GM21786 (cell line): ENCODE measurements around the gene ALLC.
"Not testable (repeated sequence)": the region's sequence is repeated elsewhere in the genome, so short reads cannot be mapped to it uniquely, and the experiment has no call there.

ENCODE experiments used
- ATAC-seq: cut with Tn5 transposase; IDR thresholded peaks from one replicate; pipeline ENCODE4 v1.9.1; 2021; ENCODE audit not compliant: unreplicated experiment

ALLC gene

GRCh38 chr2:3626118-3626811 is 31.7 kb upstream of the ALLC start:
- ATAC-seq = no peak

DNA sequence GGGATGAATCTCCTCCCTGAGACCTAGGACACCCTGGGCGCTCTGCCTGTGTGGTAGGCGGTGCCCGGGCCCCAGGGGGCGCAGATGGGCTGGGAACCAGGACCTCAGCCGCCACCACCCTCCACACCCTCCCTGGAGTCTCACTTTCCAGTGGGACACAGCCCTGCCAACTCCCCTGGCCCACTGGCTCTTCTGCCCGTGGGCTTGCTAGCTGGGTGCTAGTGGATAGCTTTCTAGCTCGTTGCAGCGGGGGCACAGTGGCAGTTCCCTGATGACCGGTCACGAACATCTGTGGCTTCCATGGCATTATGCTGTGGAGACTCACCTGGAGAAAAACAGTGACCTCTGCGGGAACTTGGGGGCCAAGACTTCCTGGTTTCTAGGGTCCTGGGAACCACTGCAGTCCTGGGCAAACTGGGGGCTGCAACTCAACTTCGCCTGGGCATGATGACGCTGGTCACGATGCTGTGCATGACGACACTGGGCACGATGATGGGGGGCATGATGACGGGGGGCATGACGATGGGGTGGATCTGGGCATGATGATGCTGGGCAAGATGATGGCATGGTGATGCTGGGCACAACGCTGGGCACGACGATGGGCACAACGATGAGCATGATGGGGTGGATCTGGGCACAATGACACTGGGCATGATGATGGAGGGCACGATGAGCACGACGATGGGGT is 31.0 kb upstream of the ALLC start:
- no peak for ATAC-seq

DNA sequence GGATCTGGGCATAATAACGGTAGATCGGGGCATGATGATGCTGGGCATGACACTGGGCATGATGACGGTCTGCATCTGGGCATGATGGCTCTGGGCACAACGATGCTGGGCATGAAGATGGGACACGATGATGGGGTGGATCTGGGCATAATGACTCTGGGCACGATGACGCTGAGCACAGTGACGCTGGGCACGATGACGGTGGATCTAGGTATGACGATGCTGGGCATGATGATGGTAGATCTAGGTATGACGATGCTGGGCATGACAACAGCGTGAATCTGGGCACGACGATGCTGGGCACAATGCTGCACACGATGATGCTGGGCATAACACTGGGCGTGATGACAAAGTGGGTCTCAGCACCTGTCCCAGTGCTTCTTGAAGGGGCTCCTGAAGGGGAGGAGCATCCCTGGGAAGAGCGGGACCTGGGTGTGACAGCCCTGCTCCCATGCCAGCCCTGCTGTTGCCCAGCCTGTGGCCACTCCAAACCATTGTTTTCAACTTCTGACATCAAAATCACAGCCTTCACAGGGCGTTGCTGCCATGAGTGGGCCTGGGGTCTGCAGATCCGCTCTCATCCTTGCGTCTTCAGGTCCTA is 30.4 kb upstream of the ALLC start:
- no peak for ATAC-seq

DNA sequence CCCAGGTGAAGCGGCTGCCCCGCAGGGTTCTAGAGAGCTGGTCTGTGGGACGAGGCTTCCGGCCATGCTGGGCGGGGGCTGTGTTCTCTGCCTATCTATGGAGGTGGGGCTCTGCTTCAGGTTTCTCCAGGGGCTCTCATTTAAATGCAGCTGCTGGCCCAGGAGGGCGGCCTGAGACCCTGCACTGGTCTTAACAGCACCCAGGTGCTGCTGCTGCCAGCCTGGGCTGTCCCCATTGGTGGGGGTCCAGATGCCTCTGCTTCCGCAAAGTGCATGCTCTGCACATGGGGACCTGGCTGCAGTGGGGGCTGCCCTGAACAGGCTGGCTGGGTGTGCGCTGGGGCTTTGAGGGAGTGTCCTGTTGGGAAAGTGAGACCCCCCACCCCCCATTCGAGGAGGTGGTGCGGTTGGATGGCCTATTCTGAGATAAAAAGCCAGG is 29.7 kb upstream of the ALLC start:
- no peak for ATAC-seq

- no peak for ATAC-seq
Observed at GRCh38 chr2:3628800-3629199, 29.2 kb upstream of the ALLC start.

DNA sequence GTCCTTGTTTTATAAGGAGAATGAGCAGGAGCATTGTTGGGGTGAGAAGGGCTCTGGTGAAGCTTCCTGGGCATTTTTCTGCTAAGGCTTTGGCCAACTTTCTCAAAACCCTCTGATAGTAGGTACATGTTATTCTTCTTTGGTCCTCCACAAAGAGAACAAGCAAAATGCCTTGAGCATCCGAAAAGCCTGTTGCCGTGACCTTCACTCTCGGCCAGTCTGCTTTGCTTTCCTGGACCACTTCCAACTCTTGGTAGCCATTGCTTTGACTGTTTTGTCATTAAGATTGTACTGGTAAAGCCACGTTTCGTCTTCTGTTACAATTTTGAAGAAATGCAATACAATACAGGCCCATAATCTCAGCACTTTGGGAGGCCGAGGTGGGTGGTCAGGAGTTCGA is 27.4 kb upstream of the ALLC start:
- no peak for ATAC-seq

GRCh38 chr2:3631161-3631850 is 26.7 kb upstream of the ALLC start:
- ATAC-seq = no peak

DNA sequence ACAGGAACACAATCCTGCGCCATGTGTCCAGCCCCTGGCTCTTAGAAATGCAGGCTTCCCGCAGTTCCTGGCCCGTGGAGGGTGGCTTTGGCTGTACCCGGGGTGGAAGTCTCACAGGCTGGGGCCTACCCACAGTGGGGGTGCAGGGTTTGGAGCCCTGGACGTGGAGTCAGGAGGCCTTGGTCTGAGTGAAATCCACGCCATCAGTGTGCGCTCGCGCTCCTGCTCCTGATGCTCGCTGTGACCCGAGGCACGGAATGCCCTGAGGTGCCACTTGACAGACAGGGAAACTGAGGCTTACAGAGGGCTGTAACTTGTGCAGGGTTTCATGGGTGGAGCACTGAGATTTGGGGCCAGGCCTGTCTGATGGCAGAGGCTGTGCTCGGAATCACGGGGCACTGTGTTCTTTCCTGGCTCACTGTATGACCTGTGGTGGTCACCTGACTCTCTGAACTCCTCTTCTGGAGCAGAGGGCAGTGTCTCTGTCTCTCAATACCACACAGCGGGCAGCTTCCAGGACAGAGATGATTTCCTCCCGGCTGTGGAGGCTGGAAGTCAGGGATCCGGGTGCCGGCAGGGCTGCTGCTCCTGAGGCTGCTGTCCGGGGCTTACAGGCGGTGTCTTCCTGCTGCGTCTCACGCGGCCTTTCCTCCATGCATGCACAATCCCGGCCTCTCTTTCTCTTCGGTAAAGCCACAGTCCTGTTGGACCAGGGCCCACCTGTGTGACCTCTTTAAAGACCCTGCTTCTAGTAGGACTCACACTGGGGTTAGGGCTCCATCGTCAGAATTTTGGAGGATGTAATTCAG is 25.9 kb upstream of the ALLC start:
- no peak for ATAC-seq

GRCh38 chr2:3633089-3633981 is 24.7 kb upstream of the ALLC start:
- ATAC-seq = no peak

GRCh38 chr2:3633982-3634595 is 23.9 kb upstream of the ALLC start:
- no peak for ATAC-seq

DNA sequence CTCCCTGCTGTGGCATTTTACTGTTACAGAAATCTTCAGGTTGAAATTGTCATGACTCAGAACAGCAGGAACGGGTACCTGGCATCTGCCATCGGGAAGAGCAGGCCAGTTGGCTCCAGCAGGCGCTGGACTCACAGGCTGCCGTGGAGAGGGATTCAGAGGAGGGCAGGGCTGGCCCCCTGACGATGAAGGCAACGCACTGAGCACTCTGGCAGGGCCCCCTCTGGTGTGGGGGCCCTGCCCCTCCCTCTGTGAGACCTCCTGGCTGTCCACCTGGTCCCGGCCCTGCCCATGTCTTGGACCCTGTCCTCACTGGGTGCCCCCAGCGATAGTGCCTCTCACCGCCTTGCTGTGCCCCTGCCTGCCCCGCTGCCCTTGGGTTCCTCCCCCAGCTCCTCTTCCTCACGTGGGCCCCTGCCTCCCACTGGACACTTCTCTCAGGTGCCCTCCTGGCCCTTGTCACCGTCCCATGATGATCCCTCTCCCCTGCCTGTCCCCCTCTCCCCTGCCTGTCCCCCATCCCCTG is 23.3 kb upstream of the ALLC start:
- ATAC-seq = no peak

DNA sequence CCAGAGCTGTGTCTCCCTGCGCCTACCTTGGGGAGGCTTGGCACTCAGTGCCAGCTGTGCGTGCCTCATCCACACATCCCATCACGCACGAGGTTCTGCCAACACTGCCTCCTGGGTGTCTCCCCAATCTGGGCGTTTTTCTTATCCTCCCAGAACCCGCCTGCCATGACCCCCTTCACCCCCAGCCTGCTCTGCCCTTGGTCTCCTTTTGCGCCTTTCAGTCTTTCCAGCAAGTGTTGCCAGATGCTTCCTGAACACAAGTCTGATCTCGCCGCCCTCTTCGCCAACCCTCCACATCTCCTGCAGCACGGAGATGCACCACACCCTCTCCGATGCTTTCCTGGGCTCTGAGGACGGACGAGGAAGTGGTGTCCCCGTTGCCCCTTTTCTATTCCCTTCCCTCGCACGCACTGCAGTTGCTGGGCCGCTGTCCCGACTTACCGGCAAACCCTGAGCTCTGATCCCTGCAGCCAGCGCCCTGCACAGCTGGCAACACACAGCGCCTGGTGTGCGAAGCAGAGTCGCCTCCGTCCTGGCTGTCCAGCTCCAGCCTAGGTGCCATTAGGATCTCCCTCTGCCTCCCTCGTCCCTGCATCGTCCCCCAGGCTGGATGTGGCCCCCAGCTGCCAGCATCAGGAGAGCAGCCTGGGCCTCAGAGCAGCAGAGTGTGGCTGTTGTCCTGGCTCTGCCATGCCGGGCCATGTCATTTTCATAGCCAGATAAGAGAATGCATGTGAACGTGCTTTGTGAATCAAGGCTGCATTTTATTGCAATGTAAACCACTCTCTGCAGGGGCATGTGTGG is 22.6 kb upstream of the ALLC start:
- ATAC-seq = no peak

DNA sequence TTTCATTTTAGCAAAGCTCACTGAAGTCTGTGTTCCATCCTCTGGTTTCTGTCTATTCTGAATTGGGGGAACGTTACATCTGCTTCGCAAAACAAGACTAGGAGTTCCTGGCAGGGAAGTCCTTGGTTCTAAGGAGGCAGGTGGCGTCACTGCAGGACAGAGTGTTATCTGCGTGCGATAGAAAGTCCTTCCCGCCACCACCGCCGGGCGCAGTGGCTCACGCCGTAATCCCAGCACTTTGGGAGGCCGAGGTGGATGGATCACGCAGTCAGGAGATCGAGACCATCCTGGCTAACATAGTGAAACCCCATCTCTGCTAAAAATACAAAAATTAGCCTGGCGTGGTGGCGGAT is 22.0 kb upstream of the ALLC start:
- not testable (repeated sequence) for ATAC-seq

- no peak for ATAC-seq
Observed at GRCh38 chr2:3636586-3637310, 21.3 kb upstream of the ALLC start.

DNA sequence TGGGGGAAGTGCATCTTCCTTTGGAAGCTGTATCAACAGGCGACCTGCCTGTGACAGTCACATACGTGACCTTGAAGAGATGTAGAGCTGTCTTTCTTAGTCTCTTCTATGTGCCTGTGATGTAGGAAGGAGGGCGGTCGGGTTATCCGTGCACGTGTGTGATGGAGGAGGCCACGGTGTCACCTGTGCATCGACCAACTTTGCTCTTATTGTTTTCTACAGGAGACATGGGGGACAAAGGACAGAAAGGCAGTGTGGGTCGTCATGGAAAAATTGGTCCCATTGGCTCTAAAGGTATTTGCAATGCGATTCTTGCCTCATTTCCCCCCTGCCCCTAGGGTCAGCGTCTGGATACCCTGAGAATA is 20.7 kb upstream of the ALLC start:
- no peak for ATAC-seq

DNA sequence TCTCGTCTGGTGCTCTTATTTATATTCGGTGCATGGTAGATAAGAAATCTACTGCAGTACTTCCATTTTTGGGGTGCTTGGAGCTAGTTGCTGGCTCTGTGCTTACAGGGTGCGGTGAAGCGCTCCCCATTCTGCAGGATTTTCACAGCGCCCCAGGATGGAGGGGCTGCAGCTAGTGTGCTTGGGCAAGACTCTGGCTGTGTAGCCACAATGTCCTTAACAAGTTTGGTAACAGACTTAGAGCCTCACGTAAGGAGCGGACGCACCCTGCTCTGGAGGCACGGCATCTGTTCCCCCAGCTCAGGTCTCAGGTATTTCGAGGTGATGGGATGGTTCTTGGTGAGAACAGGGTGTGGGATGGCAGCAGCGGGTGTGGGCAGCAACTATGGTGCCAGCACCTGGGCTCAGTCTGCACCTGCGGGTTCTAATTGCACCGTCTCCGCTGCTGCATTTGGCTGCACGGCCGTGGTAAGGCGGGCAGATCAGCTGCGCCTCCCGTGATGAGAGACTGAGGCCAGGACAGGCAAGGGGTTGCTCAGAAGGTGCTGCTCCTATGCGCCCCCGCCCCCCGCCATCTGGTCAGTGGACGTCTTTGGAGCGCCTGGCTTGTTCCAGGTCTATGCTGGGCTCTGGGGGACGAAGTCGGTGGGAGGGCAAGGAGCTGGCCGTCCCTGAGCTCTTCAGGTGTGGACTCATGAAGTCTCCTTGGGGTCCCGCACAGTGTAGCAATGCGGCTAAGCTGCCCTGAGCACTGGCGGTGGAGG is 20.1 kb upstream of the ALLC start:
- no peak for ATAC-seq

DNA sequence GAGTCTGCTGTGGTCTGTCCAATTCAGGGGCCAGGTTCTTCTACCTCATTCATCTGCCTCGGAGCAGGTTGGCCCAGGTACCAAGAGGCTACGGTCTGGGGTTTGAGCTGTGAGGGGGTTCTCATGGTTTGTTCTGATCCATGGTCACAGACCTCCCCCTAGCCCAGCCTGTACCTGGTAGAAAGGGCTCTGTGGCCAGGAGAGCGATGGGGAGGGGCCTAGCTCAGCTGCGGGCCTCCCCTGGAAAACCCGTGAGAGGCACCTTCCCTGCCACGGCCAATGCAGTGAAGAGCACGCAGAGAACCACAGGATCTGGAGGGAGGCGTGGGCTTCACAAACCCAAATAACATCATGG is 19.6 kb upstream of the ALLC start:
- ATAC-seq = no peak
